ENCODE results near the gene GPR84. TPM values are rescaled to one million over a fixed set of nuclear protein-coding genes. Genes with fewer than 3 reads are reported as not detected.

Gene GPR84
- total RNA-seq, 2 experiments from 2014 or later = 0.18 to 0.25 TPM

DNA sequence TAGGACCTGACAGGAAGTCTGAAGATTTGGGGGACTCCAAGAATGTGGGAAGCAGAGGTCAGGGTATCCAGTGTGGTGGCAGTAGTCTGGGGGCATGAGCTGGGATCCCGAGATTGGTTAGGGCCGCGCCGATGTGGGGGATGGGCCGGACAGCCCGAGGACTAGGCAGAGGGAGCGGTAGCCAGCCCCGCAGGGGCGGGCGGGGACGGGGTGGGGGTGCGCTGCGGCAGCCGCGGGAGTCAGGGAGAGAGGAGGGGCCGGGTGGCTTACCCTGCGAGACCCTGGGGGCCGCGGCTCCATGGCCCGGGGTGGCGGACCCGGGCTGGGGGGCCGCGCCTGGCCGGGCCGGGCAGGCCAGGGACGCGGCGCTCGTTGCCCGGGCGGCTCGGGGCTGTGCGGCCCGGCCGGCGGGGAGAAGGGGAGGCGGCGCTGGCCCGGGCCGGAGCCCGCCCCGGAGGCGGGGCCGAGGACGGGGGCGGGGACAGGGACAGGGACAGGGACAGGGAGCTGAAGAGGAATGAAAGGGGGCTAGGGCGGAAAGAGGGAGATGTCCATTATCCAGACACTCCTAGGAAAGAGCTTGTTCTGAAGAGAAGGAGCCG, 14.6 kb upstream of the GPR84 start:
- Mint-ChIP-seq H3K9me3 (no peaks in the 10 kb centered on the region), H3K27ac (no peak overlapping the region), H3K4me1 (peaks cover 31% of the 10 kb centered on the region), H3K27me3 (peaks cover 3% of the 10 kb centered on the region), H3K36me3 (ENCODE audit: low read depth) (no peaks in the 10 kb centered on the region), H3K4me3 (no peak overlapping the region)
- no peak for DNase-seq
- POLR2A ChIA-PET = interaction anchor here (1.2 to 3.5 kb wide), 4 partner anchors 20 to 164 kb away, joined by 4 to 12 read pairs (median 5); no protein-coding TSS in a partner anchor
- CTCF ChIA-PET = interaction anchor here (0.5 to 5.0 kb wide), 42 partner anchors 8 to 771 kb away, joined by 3 to 39 read pairs (median 4); partner anchors contain the start of genes COPZ1 and NCKAP1L

DNA sequence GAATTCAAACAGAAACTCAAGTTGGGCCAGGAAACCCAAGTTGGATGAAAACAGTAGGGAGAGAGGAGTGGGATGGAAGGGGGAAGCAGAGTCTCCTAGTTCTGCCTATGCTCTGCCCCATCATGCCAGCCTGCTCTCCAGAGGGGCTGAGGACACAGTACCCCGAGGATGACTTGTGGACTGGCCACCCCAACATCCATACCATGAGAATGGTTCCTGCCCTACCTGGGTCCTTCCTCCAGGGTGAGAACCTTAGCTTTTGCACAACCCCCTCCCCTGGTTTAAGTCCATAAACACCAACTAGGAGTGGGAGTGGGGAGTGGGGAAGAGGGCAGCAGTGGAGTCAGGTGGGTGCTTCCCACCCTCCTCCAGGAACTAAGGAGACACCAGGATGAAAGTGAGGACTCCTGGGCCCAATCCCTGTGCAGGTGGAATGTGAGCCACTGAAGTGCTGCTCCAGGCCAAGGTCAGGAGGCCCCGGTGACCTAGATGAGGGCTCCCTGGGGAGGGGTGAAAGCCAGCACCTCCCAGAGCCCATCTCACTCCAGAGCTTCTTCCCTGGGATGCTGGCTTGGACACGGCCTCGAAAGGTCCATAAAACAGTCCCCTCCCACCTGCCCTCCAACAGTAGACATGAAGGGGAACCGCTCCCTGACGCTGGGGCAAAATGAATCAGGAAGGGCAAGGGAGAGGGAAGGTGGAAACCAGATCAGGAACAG, 13.7 kb upstream of the GPR84 start:
- H3K9me3 Mint-ChIP-seq = no peaks in the 10 kb centered on the region
- no peak for DNase-seq
- ChIA-PET POLR2A (interaction anchor here (2.2 to 3.5 kb wide), 2 partner anchors 19 to 163 kb away, joined by 5 to 12 read pairs; no protein-coding TSS in a partner anchor), CTCF (interaction anchor here (0.9 to 5.0 kb wide), 7 partner anchors 10 to 83 kb away, joined by 3 to 39 read pairs (median 4); partner anchors contain the start of gene COPZ1)
- no peak overlapping the region for H3K4me3 Mint-ChIP-seq
- H3K27ac Mint-ChIP-seq = no peak overlapping the region
- H3K4me1 Mint-ChIP-seq = peaks cover 35% of the 10 kb centered on the region
- H3K36me3 Mint-ChIP-seq (ENCODE audit: low read depth) = no peaks in the 10 kb centered on the region
- peaks cover 3% of the 10 kb centered on the region for H3K27me3 Mint-ChIP-seq

GRCh38 chr12:54377007-54377406, 12.7 kb upstream of the GPR84 start:
- H3K4me3 Mint-ChIP-seq = no peak overlapping the region
- peaks cover 41% of the 10 kb centered on the region for H3K4me1 Mint-ChIP-seq
- no peak for DNase-seq
- H3K27me3 Mint-ChIP-seq = peaks cover 3% of the 10 kb centered on the region
- no peaks in the 10 kb centered on the region for H3K9me3 Mint-ChIP-seq
- H3K36me3 Mint-ChIP-seq (ENCODE audit: low read depth) = no peaks in the 10 kb centered on the region
- CTCF ChIA-PET = interaction anchor here (0.9 to 1.0 kb wide), 2 partner anchors 40 to 86 kb away, joined by 3 to 4 read pairs; no protein-coding TSS in a partner anchor
- no peak overlapping the region for H3K27ac Mint-ChIP-seq
- POLR2A ChIA-PET = interaction anchor here (0.6 kb wide), 1 partner anchor 36 kb away, joined by 4 read pairs; no protein-coding TSS in a partner anchor

GRCh38 chr12:54376596-54376995, 12.3 kb upstream of the GPR84 start:
- H3K27ac Mint-ChIP-seq = no peak overlapping the region
- ChIA-PET CTCF (interaction anchor here (0.9 to 3.1 kb wide), 3 partner anchors 40 to 161 kb away, joined by 3 to 14 read pairs (median 4); no protein-coding TSS in a partner anchor), POLR2A (interaction anchor here (0.6 kb wide), 1 partner anchor 36 kb away, joined by 4 read pairs; no protein-coding TSS in a partner anchor)
- H3K4me3 Mint-ChIP-seq = no peak overlapping the region
- H3K4me1 Mint-ChIP-seq = peaks cover 44% of the 10 kb centered on the region
- H3K36me3 Mint-ChIP-seq (ENCODE audit: low read depth) = no peaks in the 10 kb centered on the region
- no peaks in the 10 kb centered on the region for H3K9me3 Mint-ChIP-seq
- H3K27me3 Mint-ChIP-seq = peaks cover 3% of the 10 kb centered on the region
- no peak for DNase-seq

- Mint-ChIP-seq H3K4me3 (no peak overlapping the region), H3K27ac (no peak overlapping the region), H3K27me3 (peaks cover 3% of the 10 kb centered on the region), H3K4me1 (peaks cover 49% of the 10 kb centered on the region), H3K9me3 (no peaks in the 10 kb centered on the region), H3K36me3 (ENCODE audit: low read depth) (no peaks in the 10 kb centered on the region)
- POLR2A ChIA-PET = interaction anchor here (1.0 kb wide), 1 partner anchor 16 kb away, joined by 3 read pairs; no protein-coding TSS in a partner anchor
- no peak for DNase-seq
- CTCF ChIA-PET = interaction anchor here (0.6 to 3.1 kb wide), 4 partner anchors 39 to 160 kb away, joined by 3 to 14 read pairs (median 4); no protein-coding TSS in a partner anchor
Observed at GRCh38 chr12:54375259-54375579, 10.9 kb upstream of the GPR84 start.

- DNase-seq = no peak
- Mint-ChIP-seq H3K4me3 (no peak overlapping the region), H3K27me3 (peaks cover 1% of the 10 kb centered on the region), H3K27ac (no peak overlapping the region), H3K4me1 (peaks cover 48% of the 10 kb centered on the region), H3K9me3 (no peaks in the 10 kb centered on the region), H3K36me3 (ENCODE audit: low read depth) (no peaks in the 10 kb centered on the region)
- CTCF ChIA-PET = interaction anchor here (0.6 to 3.1 kb wide), 6 partner anchors 38 to 1094 kb away, joined by 3 to 14 read pairs (median 4); partner anchors contain the start of gene COPZ1
- POLR2A ChIA-PET = interaction anchor here (1.0 kb wide), 2 partner anchors 16 to 42 kb away, joined by 3 read pairs; no protein-coding TSS in a partner anchor
Observed at GRCh38 chr12:54374562-54375258, 10.4 kb upstream of the GPR84 start.

DNA sequence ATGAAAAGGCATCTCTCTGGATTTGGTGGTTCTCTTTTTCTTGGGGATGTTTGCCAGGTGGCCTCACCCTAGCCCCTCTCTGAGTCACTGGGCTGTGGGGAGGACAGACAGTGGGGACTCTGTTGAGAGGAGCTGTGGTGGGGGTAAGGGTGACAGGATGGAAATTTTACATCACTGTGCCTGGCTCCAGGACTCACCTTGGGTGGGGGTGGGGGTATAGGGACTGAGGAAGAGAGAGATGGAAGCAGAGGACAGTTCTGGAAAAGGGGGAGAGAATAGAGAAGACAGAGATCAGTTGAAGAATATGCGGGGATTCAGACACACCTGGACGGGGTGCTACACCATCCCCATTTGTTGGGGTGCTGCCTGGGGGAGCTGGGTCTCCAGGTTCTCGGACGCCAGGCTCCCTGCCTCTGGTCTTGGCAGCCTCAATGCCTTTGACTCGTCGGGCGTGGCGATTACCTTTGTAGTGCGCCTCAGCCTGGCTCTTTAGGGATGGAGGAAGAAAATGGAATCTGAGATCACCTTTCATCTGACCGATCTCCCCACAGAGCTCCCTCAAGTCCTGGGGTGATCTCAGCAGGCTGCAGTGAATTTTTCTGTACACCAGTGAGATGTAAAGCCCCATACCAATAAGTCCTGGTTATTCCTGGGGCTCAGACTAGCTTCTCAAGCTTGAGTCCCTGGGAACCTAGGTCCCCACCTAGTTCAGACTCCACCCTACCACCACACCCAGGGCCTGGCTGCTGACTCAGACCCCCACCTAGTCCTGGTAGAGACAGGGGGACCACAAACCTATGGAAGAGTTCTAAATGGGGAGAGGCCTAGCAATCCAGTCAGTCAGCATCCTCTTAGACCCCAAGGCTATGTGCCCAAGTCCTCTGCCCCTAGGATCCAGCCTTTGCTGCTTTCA, 9.6 kb upstream of the GPR84 start:
- Mint-ChIP-seq H3K4me3 (no peak overlapping the region), H3K4me1 (peaks cover 48% of the 10 kb centered on the region), H3K36me3 (ENCODE audit: low read depth) (no peaks in the 10 kb centered on the region), H3K27ac (no peak overlapping the region), H3K27me3 (no peaks in the 10 kb centered on the region), H3K9me3 (no peaks in the 10 kb centered on the region)
- DNase-seq = no peak
- ChIA-PET CTCF (interaction anchor here (0.6 to 3.1 kb wide), 9 partner anchors 7 to 1093 kb away, joined by 3 to 14 read pairs (median 4); partner anchors contain the start of gene COPZ1), POLR2A (interaction anchor here (1.0 kb wide), 1 partner anchor 43 kb away, joined by 3 read pairs; no protein-coding TSS in a partner anchor)

- Mint-ChIP-seq H3K27ac (no peak overlapping the region), H3K9me3 (no peaks in the 10 kb centered on the region), H3K4me1 (peaks cover 54% of the 10 kb centered on the region), H3K27me3 (peaks cover 11% of the 10 kb centered on the region), H3K4me3 (no peak overlapping the region), H3K36me3 (ENCODE audit: low read depth) (no peaks in the 10 kb centered on the region)
- CTCF ChIA-PET = interaction anchor here (0.8 to 1.9 kb wide), 7 partner anchors 9 to 120 kb away, joined by 3 to 7 read pairs (median 4); no protein-coding TSS in a partner anchor
- POLR2A ChIA-PET = interaction anchor here (1.0 to 1.1 kb wide), 2 partner anchors 41 to 79 kb away, joined by 3 to 4 read pairs; no protein-coding TSS in a partner anchor
- DNase-seq = no peak
Observed at GRCh38 chr12:54372113-54372806, 8.0 kb upstream of the GPR84 start.

DNA sequence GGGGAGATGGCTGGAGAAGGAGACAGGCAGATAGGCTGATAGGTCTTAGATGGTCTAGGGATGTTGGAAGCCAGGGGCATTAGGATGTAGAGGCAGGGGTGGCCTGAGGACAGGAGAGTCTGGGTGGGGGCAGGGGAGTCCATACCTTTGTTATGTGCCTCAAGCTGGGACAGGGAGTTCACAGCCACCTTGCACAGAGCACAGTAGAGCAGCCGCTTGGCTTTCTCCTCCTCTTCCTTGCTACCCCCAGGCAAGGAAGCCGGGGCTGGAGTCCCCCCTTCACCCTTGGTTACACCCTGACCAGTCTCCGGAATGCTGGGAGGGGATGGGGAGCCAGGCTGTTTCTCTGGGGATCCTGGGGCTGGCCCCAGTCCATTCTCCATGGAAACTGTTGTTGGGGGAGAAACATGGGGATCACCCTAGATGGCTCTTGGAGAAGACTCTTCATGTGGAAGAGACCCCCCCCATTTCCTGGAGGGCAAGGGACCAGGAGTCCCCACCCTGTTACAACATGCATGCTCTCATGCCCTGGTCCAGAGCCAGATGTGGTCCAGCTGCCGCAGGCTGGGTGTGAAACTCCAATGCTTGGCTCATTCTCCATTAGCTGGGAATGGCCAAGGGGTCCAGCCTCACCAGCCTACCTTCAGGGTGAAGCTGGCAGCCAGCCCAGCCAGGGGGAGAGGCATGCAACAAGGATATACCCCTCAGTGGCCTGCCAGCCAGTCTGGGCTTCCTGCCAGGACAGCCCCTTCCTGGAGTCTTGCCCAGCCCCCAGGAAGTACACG, 7.2 kb upstream of the GPR84 start:
- Mint-ChIP-seq H3K27ac (no peak overlapping the region), H3K9me3 (no peaks in the 10 kb centered on the region), H3K4me3 (no peak overlapping the region), H3K36me3 (ENCODE audit: low read depth) (no peaks in the 10 kb centered on the region), H3K27me3 (peaks cover 16% of the 10 kb centered on the region), H3K4me1 (peaks cover 57% of the 10 kb centered on the region)
- CTCF ChIA-PET = interaction anchor here (1.1 to 2.0 kb wide), 7 partner anchors 9 to 68 kb away, joined by 3 to 18 read pairs (median 4); partner anchors contain the start of gene COPZ1
- POLR2A ChIA-PET = interaction anchor here (0.8 to 1.4 kb wide), 4 partner anchors 42 to 91 kb away, joined by 3 read pairs; partner anchors contain the start of genes CBX5 and HNRNPA1
- no peak for DNase-seq

DNA sequence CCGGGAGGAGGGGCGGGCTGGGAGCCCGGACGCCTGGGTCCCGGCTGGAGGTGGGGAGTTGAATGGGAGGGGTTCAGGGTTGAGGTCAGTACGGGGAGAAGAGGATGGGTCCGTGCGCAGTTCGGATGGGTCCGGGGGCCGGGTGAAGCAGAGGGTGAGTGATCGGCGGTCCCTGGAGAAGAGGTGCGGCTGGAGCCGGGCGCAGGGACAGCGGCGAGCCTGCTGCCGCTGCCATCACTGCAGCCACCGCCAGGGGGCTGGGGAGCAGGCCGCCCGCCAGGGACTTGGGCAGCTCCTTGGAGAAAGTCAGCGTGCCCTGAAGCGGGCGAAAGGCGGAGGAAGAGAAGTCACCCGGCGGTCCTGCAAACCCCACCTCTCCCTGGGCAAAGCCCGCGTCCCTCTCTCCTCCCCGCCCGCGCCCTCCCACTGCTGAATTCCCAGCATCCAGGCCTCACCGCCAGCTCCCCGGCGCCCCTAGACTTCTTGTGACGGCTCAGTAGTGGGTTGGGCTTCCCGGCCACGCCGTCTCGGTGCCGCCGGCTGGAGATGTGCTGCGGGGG, 6.0 kb upstream of the GPR84 start:
- ChIA-PET POLR2A (interaction anchor here (1.2 to 1.4 kb wide), 3 partner anchors 41 to 86 kb away, joined by 3 read pairs; no protein-coding TSS in a partner anchor), CTCF (interaction anchor here (0.7 to 2.0 kb wide), 13 partner anchors 9 to 154 kb away, joined by 3 to 18 read pairs (median 3); partner anchors contain the start of gene COPZ1)
- Mint-ChIP-seq H3K4me1 (peaks cover 54% of the 10 kb centered on the region), H3K9me3 (no peaks in the 10 kb centered on the region), H3K36me3 (ENCODE audit: low read depth) (no peaks in the 10 kb centered on the region), H3K27me3 (peaks cover 16% of the 10 kb centered on the region), H3K4me3 (peak overlapping the region; percentile 28), H3K27ac (no peak overlapping the region)
- DNase-seq = no peak

Data from activated CD4-positive, alpha-beta memory T cell treated with anti-CD3 and anti-CD28 coated beads, Interleukin-2, amount 10 ng/mL, durations not matched to agents 7 days and 5 days (primary cell).